ENCODE results near the gene COBLL1.

COBLL1 gene

DNA sequence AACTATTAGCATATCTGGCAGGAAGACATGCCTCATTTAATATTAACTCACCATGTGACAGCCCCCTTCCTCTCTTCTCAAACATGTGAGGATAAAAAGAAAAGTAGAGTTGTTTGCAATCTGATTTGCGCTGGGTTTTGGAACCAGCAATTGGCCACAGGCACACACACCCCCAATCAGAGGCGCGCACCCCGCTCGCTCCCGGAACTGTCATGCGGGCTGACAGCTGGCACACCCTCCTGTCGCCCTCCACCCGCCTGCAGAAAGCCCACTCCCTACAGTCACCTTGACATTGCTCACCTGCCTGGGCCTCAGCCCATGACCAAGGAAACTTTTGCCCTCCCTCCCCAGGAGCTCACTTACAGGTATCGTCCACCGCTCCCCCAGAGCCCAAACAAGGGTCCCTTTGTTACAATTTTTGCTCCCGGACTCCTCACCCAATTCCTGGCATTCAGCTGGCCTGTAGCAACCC lies 1.1 kb downstream of the COBLL1 start:
- Histone ChIP-seq H3K79me2 (ENCODE audit: control insufficient read depth, insufficient read depth, low read length, unreplicated experiment) (peaks cover 15% of the 10 kb centered on the region), H2AFZ (ENCODE audit: low read length, unreplicated experiment) (peak overlapping the region; percentile 87)

DNA sequence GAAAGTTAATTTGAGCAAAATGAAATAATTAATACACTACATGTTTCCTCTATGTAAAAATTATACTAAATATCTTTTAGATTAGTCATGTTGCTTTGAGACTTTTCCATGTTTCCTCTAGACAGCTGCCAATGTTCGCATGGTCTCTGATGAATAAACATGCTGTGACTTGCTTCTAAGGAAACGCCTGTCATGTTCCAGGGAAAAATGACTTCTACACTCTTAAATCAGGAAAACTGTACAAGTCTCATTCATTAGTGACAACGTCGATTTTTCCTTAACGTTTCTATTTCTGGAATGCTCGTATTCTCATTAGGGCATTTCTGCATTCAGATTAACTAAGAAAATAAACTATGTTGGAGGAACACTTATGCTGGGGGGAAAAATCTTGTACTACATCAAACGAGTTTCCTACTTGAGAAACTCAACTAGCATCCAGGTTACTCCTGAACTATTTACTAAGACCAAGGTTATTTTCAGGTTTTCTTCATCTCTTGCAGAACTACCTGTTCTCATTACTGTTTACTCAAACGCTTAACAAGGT lies 1.6 kb downstream of the COBLL1 start:
- Histone ChIP-seq H3K27me3 (ENCODE audit: insufficient read depth, low read length) (no peaks in the 10 kb centered on the region), H3K27ac (ENCODE audit: low read depth, low read length) (peak overlapping the region; percentile 4; the same call in 1 of the 2 replicates), H2AFZ (ENCODE audit: low read length, unreplicated experiment) (no peak overlapping the region), H3K36me3 (ENCODE audit: insufficient read depth, low read length) (no peaks in the 10 kb centered on the region), H3K4me3 (ENCODE audit: low read depth, low read length) (peak overlapping the region; percentile 88), H3K79me2 (ENCODE audit: control insufficient read depth, insufficient read depth, low read length, unreplicated experiment) (peaks cover 15% of the 10 kb centered on the region), H3K4me1 (ENCODE audit: control insufficient read depth, insufficient read depth, low read length, unreplicated experiment) (peaks cover 17% of the 10 kb centered on the region)

More for the DNA sequence above, 1.1 kb downstream of the COBLL1 start:
- Histone ChIP-seq H3K4me3 (ENCODE audit: low read depth, low read length) (peak overlapping the region; percentile 88), H3K27me3 (ENCODE audit: insufficient read depth, low read length) (no peaks in the 10 kb centered on the region), H3K4me1 (ENCODE audit: control insufficient read depth, insufficient read depth, low read length, unreplicated experiment) (peaks cover 17% of the 10 kb centered on the region), H3K36me3 (ENCODE audit: insufficient read depth, low read length) (no peaks in the 10 kb centered on the region), H3K27ac (ENCODE audit: low read depth, low read length) (peak overlapping the region; percentile 4; the same call in 1 of the 2 replicates)

DNA sequence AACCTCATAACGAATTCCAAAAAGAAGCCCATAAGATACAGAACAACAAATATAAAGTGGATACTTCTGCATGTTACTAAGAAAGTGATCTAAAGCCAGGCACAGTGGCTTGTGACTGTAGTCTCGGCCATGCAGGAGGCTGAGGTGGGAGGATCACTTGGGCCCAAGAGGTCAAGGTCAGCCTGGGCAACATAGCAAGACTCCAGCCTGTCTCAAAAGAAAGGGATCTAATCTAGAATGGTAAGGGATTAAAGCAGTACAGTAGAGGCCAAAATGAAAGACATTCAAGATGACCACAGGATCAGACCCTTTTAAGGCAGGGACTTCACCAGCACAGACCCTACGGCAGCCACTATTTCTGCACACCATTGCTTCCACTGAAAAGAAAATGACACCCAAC lies 3.8 kb downstream of the COBLL1 start:
- H3K79me2 ChIP-seq (ENCODE audit: control insufficient read depth, insufficient read depth, low read length, unreplicated experiment), result peaks cover 15% of the 10 kb centered on the region
- H3K4me3 ChIP-seq (ENCODE audit: low read depth, low read length), result no peak overlapping the region
- no peaks in the 10 kb centered on the region for H3K27me3 ChIP-seq (ENCODE audit: insufficient read depth, low read length)
- H3K27ac ChIP-seq (ENCODE audit: low read depth, low read length), result no peak overlapping the region
- H2AFZ ChIP-seq (ENCODE audit: low read length, unreplicated experiment), result no peak overlapping the region
- no peaks in the 10 kb centered on the region for H3K36me3 ChIP-seq (ENCODE audit: insufficient read depth, low read length)
- H3K4me1 ChIP-seq (ENCODE audit: control insufficient read depth, insufficient read depth, low read length, unreplicated experiment), result peaks cover 17% of the 10 kb centered on the region

GRCh38 chr2:164836907-164837306 lies 4.7 kb downstream of the COBLL1 start:
- Histone ChIP-seq H2AFZ (ENCODE audit: low read length, unreplicated experiment) (no peak overlapping the region), H3K36me3 (ENCODE audit: insufficient read depth, low read length) (no peaks in the 10 kb centered on the region), H3K79me2 (ENCODE audit: control insufficient read depth, insufficient read depth, low read length, unreplicated experiment) (peaks cover 15% of the 10 kb centered on the region), H3K27me3 (ENCODE audit: insufficient read depth, low read length) (no peaks in the 10 kb centered on the region), H3K4me1 (ENCODE audit: control insufficient read depth, insufficient read depth, low read length, unreplicated experiment) (peaks cover 17% of the 10 kb centered on the region), H3K27ac (ENCODE audit: low read depth, low read length) (no peak overlapping the region), H3K4me3 (ENCODE audit: low read depth, low read length) (peak overlapping the region; percentile 14; the same call in 1 of the 2 replicates)

DNA sequence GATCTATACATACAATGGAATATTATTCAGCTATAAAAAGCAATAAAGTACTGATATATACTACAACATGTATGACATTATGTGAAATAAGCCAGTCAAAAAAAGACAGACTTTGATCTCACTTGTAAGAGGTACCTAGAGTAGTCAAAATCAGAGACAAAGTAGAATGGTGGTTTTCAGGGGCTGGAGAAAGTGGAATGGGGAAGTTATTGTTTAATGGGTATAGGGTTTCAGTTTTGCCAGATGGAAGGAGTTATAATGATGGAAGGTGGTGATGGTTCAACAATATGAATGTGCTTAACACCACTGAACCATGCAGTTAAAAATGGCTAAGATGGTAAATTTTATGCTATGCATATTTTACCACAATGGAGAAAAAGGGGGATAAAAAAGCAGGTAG lies 6.3 kb downstream of the COBLL1 start:
- Histone ChIP-seq H3K79me2 (ENCODE audit: control insufficient read depth, insufficient read depth, low read length, unreplicated experiment) (peaks cover 14% of the 10 kb centered on the region), H3K36me3 (ENCODE audit: insufficient read depth, low read length) (no peaks in the 10 kb centered on the region), H3K4me3 (ENCODE audit: low read depth, low read length) (no peak overlapping the region)

GRCh38 chr2:164831887-164832286 lies 9.7 kb downstream of the COBLL1 start:
- Histone ChIP-seq H3K36me3 (ENCODE audit: insufficient read depth, low read length) (no peaks in the 10 kb centered on the region), H3K27ac (ENCODE audit: low read depth, low read length) (no peak overlapping the region), H3K4me3 (ENCODE audit: low read depth, low read length) (no peak overlapping the region), H3K4me1 (ENCODE audit: control insufficient read depth, insufficient read depth, low read length, unreplicated experiment) (peaks cover 4% of the 10 kb centered on the region), H3K27me3 (ENCODE audit: insufficient read depth, low read length) (no peaks in the 10 kb centered on the region), H2AFZ (ENCODE audit: low read length, unreplicated experiment) (peak overlapping the region; percentile 9), H3K79me2 (ENCODE audit: control insufficient read depth, insufficient read depth, low read length, unreplicated experiment) (peaks cover 6% of the 10 kb centered on the region)

More for the DNA sequence above, 6.3 kb downstream of the COBLL1 start:
- Histone ChIP-seq H3K4me1 (ENCODE audit: control insufficient read depth, insufficient read depth, low read length, unreplicated experiment) (peaks cover 17% of the 10 kb centered on the region), H3K27ac (ENCODE audit: low read depth, low read length) (no peak overlapping the region), H2AFZ (ENCODE audit: low read length, unreplicated experiment) (no peak overlapping the region), H3K27me3 (ENCODE audit: insufficient read depth, low read length) (no peaks in the 10 kb centered on the region)

- Histone ChIP-seq H3K79me2 (ENCODE audit: control insufficient read depth, insufficient read depth, low read length, unreplicated experiment) (peaks cover 3% of the 10 kb centered on the region), H3K36me3 (ENCODE audit: insufficient read depth, low read length) (no peaks in the 10 kb centered on the region), H3K27ac (ENCODE audit: low read depth, low read length) (no peak overlapping the region), H2AFZ (ENCODE audit: low read length, unreplicated experiment) (no peak overlapping the region), H3K4me3 (ENCODE audit: low read depth, low read length) (no peak overlapping the region), H3K4me1 (ENCODE audit: control insufficient read depth, insufficient read depth, low read length, unreplicated experiment) (peaks cover 3% of the 10 kb centered on the region), H3K27me3 (ENCODE audit: insufficient read depth, low read length) (no peaks in the 10 kb centered on the region)
Measured at GRCh38 chr2:164831180-164831579, 10.4 kb downstream of the COBLL1 start.

- peak overlapping the region; percentile 15; the same call in 1 of the 2 replicates for H3K27ac ChIP-seq (ENCODE audit: low read depth, low read length)
- H3K4me3 ChIP-seq (ENCODE audit: low read depth, low read length), result no peak overlapping the region
- H2AFZ ChIP-seq (ENCODE audit: low read length, unreplicated experiment), result peak overlapping the region; percentile 20
- peaks cover under 1% of the 10 kb centered on the region for H3K79me2 ChIP-seq (ENCODE audit: control insufficient read depth, insufficient read depth, low read length, unreplicated experiment)
- no peaks in the 10 kb centered on the region for H3K36me3 ChIP-seq (ENCODE audit: insufficient read depth, low read length)
- no peaks in the 10 kb centered on the region for H3K27me3 ChIP-seq (ENCODE audit: insufficient read depth, low read length)
- H3K4me1 ChIP-seq (ENCODE audit: control insufficient read depth, insufficient read depth, low read length, unreplicated experiment), result peaks cover 10% of the 10 kb centered on the region
Measured at GRCh38 chr2:164826293-164827243, 15.1 kb downstream of the COBLL1 start.

GRCh38 chr2:164824872-164825271 lies 16.8 kb downstream of the COBLL1 start:
- H3K4me3 ChIP-seq (ENCODE audit: low read depth, low read length), result no peak overlapping the region
- no peak overlapping the region for H3K27ac ChIP-seq (ENCODE audit: low read depth, low read length)
- H2AFZ ChIP-seq (ENCODE audit: low read length, unreplicated experiment), result no peak overlapping the region
- no peaks in the 10 kb centered on the region for H3K27me3 ChIP-seq (ENCODE audit: insufficient read depth, low read length)
- H3K79me2 ChIP-seq (ENCODE audit: control insufficient read depth, insufficient read depth, low read length, unreplicated experiment), result no peaks in the 10 kb centered on the region
- no peaks in the 10 kb centered on the region for H3K36me3 ChIP-seq (ENCODE audit: insufficient read depth, low read length)
- peaks cover 10% of the 10 kb centered on the region for H3K4me1 ChIP-seq (ENCODE audit: control insufficient read depth, insufficient read depth, low read length, unreplicated experiment)

GRCh38 chr2:164823126-164823525 lies 18.5 kb downstream of the COBLL1 start:
- no peak overlapping the region for H3K27ac ChIP-seq (ENCODE audit: low read depth, low read length)
- H2AFZ ChIP-seq (ENCODE audit: low read length, unreplicated experiment), result no peak overlapping the region
- H3K4me1 ChIP-seq (ENCODE audit: control insufficient read depth, insufficient read depth, low read length, unreplicated experiment), result peaks cover 10% of the 10 kb centered on the region

More at GRCh38 chr2:164823126-164823525, 18.5 kb downstream of the COBLL1 start:
- Histone ChIP-seq H3K27me3 (ENCODE audit: insufficient read depth, low read length) (no peaks in the 10 kb centered on the region), H3K4me3 (ENCODE audit: low read depth, low read length) (no peak overlapping the region), H3K36me3 (ENCODE audit: insufficient read depth, low read length) (no peaks in the 10 kb centered on the region), H3K79me2 (ENCODE audit: control insufficient read depth, insufficient read depth, low read length, unreplicated experiment) (no peaks in the 10 kb centered on the region)

Data from ACC112 (cell line).